SK-N-MC (cell line): ENCODE measurements around the gene RARS2.
A peak's percentile ranks its signal among the peaks of the same experiment; 100 is the strongest.

Source experiments
- DNase-seq: peaks from one replicate; pipeline ENCODE4 v3.0.0-alpha.2; 2011; ENCODE audit warnings: low read depth, low spot score
- H3K27ac ChIP-seq: fragments of 200-600 bp; sonication (generic); 2 replicates; pipeline ENCODE4 v1.5.1; 2016; ENCODE audit warnings: mixed run types
- H3K36me3 ChIP-seq: fragments of 200-600 bp; sonication (generic); 2 replicates; pipeline ENCODE4 v1.6.1; 2017; ENCODE audit warnings: antibody characterized with exemption, low read length, mixed read lengths; ENCODE audit not compliant: insufficient read depth
- H3K4me3 ChIP-seq: fragments of 200-600 bp; sonication (generic); 2 replicates; pipeline ENCODE4 v1.5.1; 2016
- H3K9ac ChIP-seq: fragments of 200-600 bp; sonication (generic); 2 replicates; pipeline ENCODE4 v1.8.0; 2017; ENCODE audit warnings: mixed run types, mixed read lengths; ENCODE audit not compliant: insufficient read length
- H3K9me3 ChIP-seq: fragments of 200-600 bp; sonication (generic); 2 replicates; pipeline ENCODE4 v1.6.1; 2017; ENCODE audit warnings: low read depth, mild to moderate bottlenecking, antibody characterized with exemption, low read length, moderate library complexity, mixed read lengths
- EZH2 ChIP-seq: fragments of 200-600 bp; sonication (generic); IDR thresholded peaks from one replicate; pipeline ENCODE4 v1.6.1; 2017; ENCODE audit warnings: antibody characterized with exemption
- FOXP2 ChIP-seq: optimal IDR thresholded peaks from 2 replicates; pipeline ENCODE3; 2011; ENCODE audit warnings: mild to moderate bottlenecking, moderate library complexity; ENCODE audit not compliant: insufficient read depth; ENCODE audit errors: extremely low read length, control extremely low read depth
- POLR2AphosphoS5 ChIP-seq: IDR thresholded peaks from 2 replicates; pipeline ENCODE4 v1.6.1; 2012; ENCODE audit warnings: mild to moderate bottlenecking, low read depth, low read length, borderline replicate concordance

The RARS2 gene, protein sequence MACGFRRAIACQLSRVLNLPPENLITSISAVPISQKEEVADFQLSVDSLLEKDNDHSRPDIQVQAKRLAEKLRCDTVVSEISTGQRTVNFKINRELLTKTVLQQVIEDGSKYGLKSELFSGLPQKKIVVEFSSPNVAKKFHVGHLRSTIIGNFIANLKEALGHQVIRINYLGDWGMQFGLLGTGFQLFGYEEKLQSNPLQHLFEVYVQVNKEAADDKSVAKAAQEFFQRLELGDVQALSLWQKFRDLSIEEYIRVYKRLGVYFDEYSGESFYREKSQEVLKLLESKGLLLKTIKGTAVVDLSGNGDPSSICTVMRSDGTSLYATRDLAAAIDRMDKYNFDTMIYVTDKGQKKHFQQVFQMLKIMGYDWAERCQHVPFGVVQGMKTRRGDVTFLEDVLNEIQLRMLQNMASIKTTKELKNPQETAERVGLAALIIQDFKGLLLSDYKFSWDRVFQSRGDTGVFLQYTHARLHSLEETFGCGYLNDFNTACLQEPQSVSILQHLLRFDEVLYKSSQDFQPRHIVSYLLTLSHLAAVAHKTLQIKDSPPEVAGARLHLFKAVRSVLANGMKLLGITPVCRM

DNA sequence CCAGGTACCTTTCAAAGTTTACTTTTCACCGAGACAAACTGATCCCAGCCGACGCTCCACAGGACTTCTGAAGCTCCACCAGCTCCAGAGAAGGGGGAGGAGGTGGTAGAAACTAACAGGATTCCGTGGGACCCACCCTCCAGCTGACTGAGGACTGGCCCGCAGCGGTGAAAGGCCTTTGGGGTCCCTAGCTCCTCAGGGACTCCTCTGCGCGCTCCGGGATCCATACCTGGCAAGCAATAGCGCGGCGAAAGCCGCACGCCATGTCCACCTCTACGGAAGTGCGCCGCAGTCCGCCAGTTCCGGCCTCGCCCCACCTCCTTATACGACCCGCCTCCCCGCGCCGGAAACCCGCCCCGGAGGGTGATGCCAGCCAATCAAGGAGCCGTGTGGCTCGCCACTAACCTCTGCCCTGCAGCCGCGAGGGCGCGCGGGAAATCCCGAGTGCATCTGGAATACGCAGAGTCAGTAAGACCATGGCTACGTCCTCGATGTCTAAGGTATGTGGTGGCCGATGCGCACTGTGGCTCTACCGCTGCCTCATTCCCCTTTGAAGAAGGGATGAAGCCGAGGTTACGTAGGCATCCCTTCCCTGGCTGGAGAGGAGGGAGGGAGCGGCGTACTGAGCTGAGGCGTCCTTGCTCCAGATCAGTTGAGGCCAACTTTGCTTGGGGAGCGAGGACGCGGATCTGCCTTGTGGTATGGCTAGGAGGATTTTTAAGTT lies at the start of gene RARS2, which contains the start of gene ORC3:
RARS2 (minus strand) TSS at position 295 of the 724 bp plus-strand sequence; CDS start at position 265, 30 bp downstream.
ORC3 (plus strand) TSS at position 443 of the 724 bp plus-strand sequence; CDS start at position 477, 34 bp downstream.
- DNase-seq: peak; percentile 47
- peaks cover 13% of the 10 kb centered on the region for H3K36me3 ChIP-seq
- no peak within 1 kb of the TSS for H3K27ac ChIP-seq

GRCh38 chr6:87639373-87639772 lies 49.6 kb upstream of the RARS2 start:
- TF ChIP-seq EZH2 (no peak), POLR2AphosphoS5 (no peak), FOXP2 (no peak)
- H3K36me3 ChIP-seq: peaks cover 21% of the 10 kb centered on the region

More for the DNA sequence above, at the start of gene RARS2, which contains the start of gene ORC3:
- Histone ChIP-seq H3K9ac (peak within 1 kb of the TSS; percentile 97), H3K4me3 (peak within 1 kb of the TSS; percentile 98), H3K9me3 (no peaks in the 10 kb centered on the region)
- TF ChIP-seq POLR2AphosphoS5 (peak; percentile 98), FOXP2 (no peak)

GRCh38 chr6:87637106-87637505 lies 47.3 kb upstream of the RARS2 start:
- no peaks in the 10 kb centered on the region for H3K9me3 ChIP-seq
- peaks cover 26% of the 10 kb centered on the region for H3K36me3 ChIP-seq
- no peak overlapping the region for H3K9ac ChIP-seq
- no peak overlapping the region for H3K27ac ChIP-seq
- TF ChIP-seq EZH2: no peak
- no peak for TF ChIP-seq FOXP2
- TF ChIP-seq POLR2AphosphoS5: no peak
- DNase-seq: no peak
- no peak overlapping the region for H3K4me3 ChIP-seq

More at GRCh38 chr6:87639373-87639772, 49.6 kb upstream of the RARS2 start:
- Histone ChIP-seq H3K27ac (no peak overlapping the region), H3K9me3 (no peaks in the 10 kb centered on the region), H3K9ac (no peak overlapping the region), H3K4me3 (no peak overlapping the region)
- no peak for DNase-seq

DNA sequence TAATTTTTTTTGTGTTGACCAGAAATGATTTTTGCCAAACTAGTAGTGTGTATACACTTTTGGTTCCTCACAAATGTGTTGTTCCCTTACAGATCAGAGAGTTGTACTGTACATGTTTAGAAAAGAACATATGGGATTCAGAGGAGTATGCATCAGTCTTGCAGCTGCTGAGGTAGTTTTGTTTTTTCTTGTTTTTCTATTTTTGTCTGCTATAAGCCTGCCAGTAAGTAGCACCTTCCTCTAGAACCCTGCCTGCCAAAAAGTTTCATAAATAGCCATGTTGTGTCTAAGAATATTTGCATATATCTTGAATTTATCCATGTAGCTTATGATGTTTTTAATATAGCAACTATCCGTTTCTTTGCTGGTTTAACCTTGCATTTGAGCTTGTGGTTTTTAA lies 46.5 kb upstream of the RARS2 start:
- no peak for DNase-seq
- Histone ChIP-seq H3K9ac (no peak overlapping the region), H3K27ac (no peak overlapping the region), H3K9me3 (no peaks in the 10 kb centered on the region), H3K4me3 (no peak overlapping the region), H3K36me3 (peaks cover 26% of the 10 kb centered on the region)
- no peak for TF ChIP-seq FOXP2

DNA sequence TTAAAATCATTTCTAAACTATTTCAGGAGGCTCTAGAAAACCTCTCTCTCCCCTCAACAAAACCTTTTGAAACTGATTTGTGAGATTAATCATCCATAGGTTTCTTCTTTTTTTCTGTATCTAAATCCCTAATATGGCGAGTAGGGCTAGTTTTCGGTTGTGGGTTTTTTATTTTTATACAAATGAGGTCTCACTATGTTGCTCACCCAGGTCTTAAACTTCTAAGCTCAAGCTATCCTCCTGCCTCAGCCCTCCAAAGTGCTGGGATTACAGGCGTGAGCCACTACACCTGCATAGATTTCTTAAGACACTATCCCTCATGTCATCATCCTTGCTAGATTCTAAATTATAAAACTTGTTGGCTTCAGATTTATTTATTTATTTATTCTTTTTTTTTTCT lies 44.1 kb upstream of the RARS2 start:
- Histone ChIP-seq H3K9ac (no peak overlapping the region), H3K36me3 (peaks cover 30% of the 10 kb centered on the region), H3K4me3 (no peak overlapping the region), H3K27ac (no peak overlapping the region), H3K9me3 (no peaks in the 10 kb centered on the region)
- DNase-seq: no peak
- no peak for TF ChIP-seq EZH2
- TF ChIP-seq FOXP2: no peak
- no peak for TF ChIP-seq POLR2AphosphoS5

GRCh38 chr6:87630746-87631145 lies 41.0 kb upstream of the RARS2 start:
- no peaks in the 10 kb centered on the region for H3K9me3 ChIP-seq
- no peak overlapping the region for H3K9ac ChIP-seq
- no peak overlapping the region for H3K27ac ChIP-seq
- no peak for TF ChIP-seq FOXP2
- TF ChIP-seq EZH2: no peak
- no peak for TF ChIP-seq POLR2AphosphoS5
- H3K36me3 ChIP-seq: peaks cover 15% of the 10 kb centered on the region
- no peak for DNase-seq
- H3K4me3 ChIP-seq: no peak overlapping the region

DNA sequence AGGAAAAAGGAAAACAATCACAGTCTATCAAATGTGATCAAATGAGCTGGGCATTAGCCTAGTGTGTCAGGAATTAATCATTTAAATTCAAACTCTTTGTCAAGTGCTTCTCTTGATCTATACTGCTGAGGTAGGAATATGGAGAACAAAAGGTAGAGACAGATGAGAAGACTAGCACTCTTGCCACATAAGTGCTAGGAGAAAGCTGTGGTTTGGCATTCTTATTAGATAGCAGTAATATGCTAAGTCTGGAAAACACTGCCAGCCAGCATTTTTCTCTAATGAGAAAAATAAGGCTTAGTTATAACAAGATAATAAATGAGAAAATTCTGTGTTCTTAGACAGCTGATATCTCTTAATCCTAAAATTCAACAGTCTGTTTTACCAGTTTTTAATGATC lies 39.1 kb upstream of the RARS2 start:
- no peak for TF ChIP-seq POLR2AphosphoS5
- no peak for TF ChIP-seq EZH2
- no peak for TF ChIP-seq FOXP2
- peaks cover 18% of the 10 kb centered on the region for H3K36me3 ChIP-seq
- H3K9me3 ChIP-seq: no peaks in the 10 kb centered on the region
- peak overlapping the region; percentile 34; the same call in 1 of the 2 replicates for H3K27ac ChIP-seq
- no peak overlapping the region for H3K4me3 ChIP-seq
- peak; percentile 12 for DNase-seq
- no peak overlapping the region for H3K9ac ChIP-seq

- no peak for DNase-seq
- H3K36me3 ChIP-seq: peaks cover 20% of the 10 kb centered on the region
Measured at GRCh38 chr6:87628424-87628823, 38.6 kb upstream of the RARS2 start.

More at GRCh38 chr6:87628424-87628823, 38.6 kb upstream of the RARS2 start:
- Histone ChIP-seq H3K4me3 (no peak overlapping the region), H3K9ac (no peak overlapping the region), H3K27ac (peak overlapping the region; percentile 34; the same call in 1 of the 2 replicates), H3K9me3 (no peaks in the 10 kb centered on the region)
- TF ChIP-seq POLR2AphosphoS5: no peak
- no peak for TF ChIP-seq FOXP2
- no peak for TF ChIP-seq EZH2
